Liver (tissue), 9 donors: ENCODE data around the gene ZYX. TPM values are rescaled to one million over a fixed set of nuclear protein-coding genes. Genes with fewer than 3 reads are reported as not detected.

Source experiments
- DNase-seq: peaks from one replicate; pipeline ENCODE4 v3.0.0-alpha.2; 2017; ENCODE audit warnings: low spot score
- H3K27ac ChIP-seq, 2 donors: one replicate each; pipeline ENCODE4 v1.7.0; 2013; ENCODE audit warnings: inconsistent platforms in 2 of 2, low read length in 2 of 2, control low read depth in 1 of 2, low read depth in 1 of 2, mild to moderate bottlenecking in 1 of 2
- H3K27me3 ChIP-seq, 4 donors: one replicate each; pipeline versions ENCODE4 v1.6.1 to v1.7.0; 2013; ENCODE audit warnings: low read length in 3 of 4, inconsistent platforms in 1 of 4, mild to moderate bottlenecking in 1 of 4, moderate library complexity in 1 of 4; ENCODE audit not compliant: control insufficient read depth in 4 of 4, insufficient read depth in 4 of 4
- H3K36me3 ChIP-seq, 4 donors: one replicate each; pipeline versions ENCODE4 v1.6.1 to v1.7.0; 2013; ENCODE audit warnings: low read length in 3 of 4, mild to moderate bottlenecking in 3 of 4, low read depth in 1 of 4, moderate library complexity in 1 of 4; ENCODE audit not compliant: control insufficient read depth in 4 of 4, insufficient read depth in 3 of 4
- H3K4me1 ChIP-seq, 4 donors: one replicate each; pipeline versions ENCODE4 v1.6.1 to v1.7.0; 2013; ENCODE audit warnings: low read length in 3 of 4, mild to moderate bottlenecking in 3 of 4, moderate library complexity in 1 of 4; ENCODE audit not compliant: control insufficient read depth in 4 of 4, insufficient read depth in 4 of 4
- H3K4me3 ChIP-seq, 3 donors: one replicate each; pipeline versions ENCODE4 v1.6.1 to v1.7.0; 2013; ENCODE audit warnings: low read length in 3 of 3, control low read depth in 1 of 3, low read depth in 1 of 3, mild to moderate bottlenecking in 1 of 3
- H3K9ac ChIP-seq, 2 donors: one replicate each; pipeline ENCODE4 v1.7.0; 2013; ENCODE audit warnings: low read length in 2 of 2, mild to moderate bottlenecking in 2 of 2, moderate library complexity in 2 of 2, control low read depth in 1 of 2, low read depth in 1 of 2
- H3K9me3 ChIP-seq, 4 donors: one replicate each; pipeline versions ENCODE4 v1.6.1 to v1.7.0; 2013; ENCODE audit warnings: low read length in 3 of 4; ENCODE audit not compliant: control insufficient read depth in 4 of 4
- ATF3 ChIP-seq: IDR thresholded peaks from 2 replicates; pipeline ENCODE4 v1.6.1; 2016; ENCODE audit warnings: antibody characterized with exemption
- CTCF ChIP-seq: fragments of 150-350 bp; IDR thresholded peaks from 2 replicates; pipeline ENCODE4 v1.5.1; 2017; ENCODE audit warnings: improper control_type of control experiment, low read depth, low read length; ENCODE audit not compliant: missing input control
- EGR1 ChIP-seq, 2 donors: IDR thresholded peaks; 2 replicates each; pipeline ENCODE4 v1.6.1; 2016 to 2018; ENCODE audit warnings: antibody characterized with exemption in 2 of 2, low read depth in 2 of 2
- FOXA1 ChIP-seq: IDR thresholded peaks from 2 replicates; pipeline ENCODE4 v1.6.1; 2016; ENCODE audit warnings: antibody characterized with exemption
- FOXA2 ChIP-seq: IDR thresholded peaks from 2 replicates; pipeline ENCODE4 v1.6.1; 2016; ENCODE audit warnings: antibody characterized with exemption
- GABPA ChIP-seq, 2 donors: IDR thresholded peaks in 1 of 2; conservative IDR thresholded peaks in 1 of 2; 2 replicates each; pipeline ENCODE4 v1.6.1; 2016; ENCODE audit warnings: antibody characterized with exemption in 2 of 2, mild to moderate bottlenecking in 1 of 2, moderate library complexity in 1 of 2
- HNF4A ChIP-seq, 2 donors: conservative IDR thresholded peaks; 2 replicates each; pipeline ENCODE4 v1.6.1; 2016; ENCODE audit warnings: antibody characterized with exemption in 2 of 2, mild to moderate bottlenecking in 2 of 2
- HNF4G ChIP-seq: IDR thresholded peaks from 2 replicates; pipeline ENCODE4 v1.6.1; 2016; ENCODE audit warnings: antibody characterized with exemption
- JUND ChIP-seq, 2 donors: IDR thresholded peaks; 2 replicates each; pipeline ENCODE4 v1.6.1; 2016; ENCODE audit warnings: antibody characterized with exemption in 2 of 2
- MAX ChIP-seq: IDR thresholded peaks from 2 replicates; pipeline ENCODE4 v1.6.1; 2016; ENCODE audit warnings: antibody characterized with exemption
- NR2F2 ChIP-seq: IDR thresholded peaks from 2 replicates; pipeline ENCODE4 v1.6.1; 2016; ENCODE audit warnings: antibody characterized with exemption
- RAD21 ChIP-seq, 2 donors: IDR thresholded peaks; 2 replicates each; pipeline ENCODE4 v1.6.1; 2016; ENCODE audit warnings: antibody characterized with exemption in 2 of 2, mild to moderate bottlenecking in 2 of 2
- REST ChIP-seq: IDR thresholded peaks from 2 replicates; pipeline ENCODE4 v1.6.1; 2016; ENCODE audit warnings: antibody characterized with exemption, mild to moderate bottlenecking
- RXRA ChIP-seq, 2 donors: IDR thresholded peaks; 2 replicates each; pipeline ENCODE4 v1.6.1; 2017 to 2018; ENCODE audit warnings: antibody characterized with exemption in 2 of 2, mild to moderate bottlenecking in 1 of 2
- SP1 ChIP-seq: IDR thresholded peaks from 2 replicates; pipeline ENCODE4 v1.6.1; 2018; ENCODE audit warnings: antibody characterized with exemption, mild to moderate bottlenecking
- TAF1 ChIP-seq: conservative IDR thresholded peaks from 2 replicates; pipeline ENCODE4 v1.6.1; 2016; ENCODE audit warnings: antibody characterized with exemption, mild to moderate bottlenecking
- YY1 ChIP-seq: IDR thresholded peaks from 2 replicates; pipeline ENCODE4 v1.6.1; 2016; ENCODE audit warnings: antibody characterized with exemption, mild to moderate bottlenecking
- ZBTB33 ChIP-seq: IDR thresholded peaks from 2 replicates; pipeline ENCODE4 v1.6.1; 2016; ENCODE audit warnings: antibody characterized with exemption
- WGBS: extraction: QIAGEN DNeasy Blood & Tissue Kit; methylation state at CpG from one replicate; pipeline ENCODE4 v1.1.7; 2013; 5-methylcytosine and 5-hydroxymethylcytosine counted together
- polyA plus RNA-seq, 2 donors: library from polyadenylated mRNA; stranded (reverse) in 1 of 2; unstranded in 1 of 2; fragments of 200-250 nt in 1 of 2; fragments of >200 nt in 1 of 2; fragmentation: Nextera tagmentation in 1 of 2; extraction: Ambion mirVana in 1 of 2; gene quantifications; one replicate each; pipeline versions ENCODE4 v1.2.1 to v1.2.3, GENCODE V29; 2013 to 2015
- total RNA-seq, 2 donors: library from RNA; depleted of rRNA; stranded (reverse); fragments of >200 nt; gene quantifications; one replicate each; pipeline ENCODE4 v1.2.3, GENCODE V29; 2014
- donor health status: healthy.
- donor health status: healthy.
- donor health status: healthy.
- donor health status: healthy.
- donor health status: healthy.

The ZYX gene
- total and polyA plus RNA-seq, 4 donors: 15.4 to 49.7 (median 16.5) TPM

DNA sequence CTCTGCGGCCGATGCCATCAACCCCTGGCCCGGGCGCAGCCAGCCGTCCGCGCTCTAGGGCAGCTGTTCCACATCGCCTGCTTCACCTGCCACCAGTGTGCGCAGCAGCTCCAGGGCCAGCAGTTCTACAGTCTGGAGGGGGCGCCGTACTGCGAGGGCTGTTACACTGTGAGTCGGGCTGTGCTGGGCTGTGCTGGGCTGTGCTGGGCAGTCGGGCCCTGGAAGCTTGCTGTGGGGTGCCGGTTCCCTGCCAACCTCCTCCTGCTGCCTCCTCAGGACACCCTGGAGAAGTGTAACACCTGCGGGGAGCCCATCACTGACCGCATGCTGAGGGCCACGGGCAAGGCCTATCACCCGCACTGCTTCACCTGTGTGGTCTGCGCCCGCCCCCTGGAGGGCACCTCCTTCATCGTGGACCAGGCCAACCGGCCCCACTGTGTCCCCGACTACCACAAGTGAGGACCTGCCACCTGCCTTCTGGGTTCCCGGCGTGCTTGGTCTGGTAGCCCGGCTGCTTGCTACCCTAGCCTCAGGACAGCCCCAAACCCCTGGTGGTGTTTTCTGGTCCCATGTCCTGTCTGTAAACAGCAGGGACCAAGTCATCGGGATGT, 7.5 kb downstream of the ZYX start:
- WGBS: 93% methylated on average over 28 of the region's 28 CpGs
- H3K36me3 ChIP-seq: peaks cover 12 to 31% (median 18%) of the 10 kb centered on the region in 4 donors
- no peak for TF ChIP-seq JUND (IDR thresholded peaks at IDR 0.05)
- no peak for TF ChIP-seq EGR1 (IDR thresholded peaks at IDR 0.05; ENCODE audit: low read depth in 2 of 2)
- no peak for TF ChIP-seq RXRA (IDR thresholded peaks at IDR 0.05)
- TF ChIP-seq YY1: no peak
- TF ChIP-seq FOXA2: no peak
- TF ChIP-seq TAF1: no peak
- no peak for TF ChIP-seq NR2F2
- TF ChIP-seq HNF4G: no peak
- no peak for TF ChIP-seq RAD21 (IDR thresholded peaks at IDR 0.05)
- TF ChIP-seq HNF4A (conservative IDR thresholded peaks at IDR 0.05): no peak
- TF ChIP-seq SP1: no peak
- TF ChIP-seq FOXA1: no peak
- no peak for TF ChIP-seq REST
- TF ChIP-seq ATF3: no peak
- TF ChIP-seq CTCF: no peak
- TF ChIP-seq MAX: no peak
- TF ChIP-seq GABPA (IDR thresholded peaks at IDR 0.05 in 1 of 2, conservative IDR thresholded peaks at IDR 0.05 in 1 of 2): no peak
- no peak overlapping the region for H3K9ac ChIP-seq
- no peak for DNase-seq
- no peak overlapping the region for H3K27ac ChIP-seq
- H3K4me1 ChIP-seq: peaks cover 26 to 68% (median 62%) of the 10 kb centered on the region in 4 donors
- H3K4me3 ChIP-seq: no peak overlapping the region
- no peaks in the 10 kb centered on the region for H3K27me3 ChIP-seq
- no peaks in the 10 kb centered on the region for H3K9me3 ChIP-seq

- DNase-seq: no peak
- Histone ChIP-seq H3K4me3 (no peak overlapping the region), H3K9me3 (no peaks in the 10 kb centered on the region), H3K36me3 (peaks cover 12 to 31% (median 18%) of the 10 kb centered on the region in 4 donors), H3K27me3 (no peaks in the 10 kb centered on the region), H3K9ac (no peak overlapping the region), H3K27ac (no peak overlapping the region), H3K4me1 (peaks cover 28 to 68% (median 61%) of the 10 kb centered on the region in 4 donors)
- 90% methylated on average over 15 of the region's 15 CpGs for WGBS
- TF ChIP-seq HNF4G (no peak), HNF4A (conservative IDR thresholded peaks at IDR 0.05) (no peak), EGR1 (IDR thresholded peaks at IDR 0.05; ENCODE audit: low read depth in 2 of 2) (no peak), FOXA2 (no peak), NR2F2 (no peak), TAF1 (no peak), ZBTB33 (no peak), REST (no peak), ATF3 (no peak), RXRA (IDR thresholded peaks at IDR 0.05) (no peak), SP1 (no peak), RAD21 (IDR thresholded peaks at IDR 0.05) (no peak), JUND (IDR thresholded peaks at IDR 0.05) (no peak)
Measured at GRCh38 chr7:143389316-143390103, 8.4 kb downstream of the ZYX start.
